ENCODE data around the gene COL4A4. TPM values are rescaled to one million over a fixed set of nuclear protein-coding genes. Genes with fewer than 3 reads are reported as not detected.

The COL4A4 gene
- total and polyA plus RNA-seq, 2 donors (not counting 3 experiments of a cell fraction or from before 2014, with no cell fraction given) = not detected

- FAIRE-seq (peak; percentile 75), DNase-seq (ENCODE audit: low read depth, low spot score) (peak; percentile 57)
- H3K9ac ChIP-seq (replicated peaks; ENCODE audit: extremely low read depth, insufficient read depth, low read length) = no peak overlapping the region
- no peak overlapping the region for H3K4me3 ChIP-seq (replicated peaks in 1 of 3; ENCODE audit: insufficient read depth in 1 of 3, low read depth in 1 of 3, low read length in 3 of 3)
- H3K36me3 ChIP-seq (ENCODE audit: control insufficient read depth in 2 of 2, extremely low read depth in 1 of 2, insufficient read depth in 2 of 2, low read length in 2 of 2) = no peaks in the 10 kb centered on the region
- no peak overlapping the region for H2AFZ ChIP-seq (ENCODE audit: low read depth, low read length)
- intact Hi-C loops (cut with micrococcal nuclease) = loop anchor here (1.0 to 2.0 kb wide), 4 partner anchors 182 to 1315 kb away; no protein-coding TSS in a partner anchor
- dilution Hi-C loops (cut with MboI; ENCODE audit: extremely low pct_ligation_motif_present, low sequenced_read_pairs) = no loop called here
- CTCF ChIA-PET = interaction anchor here (0.6 to 2.5 kb wide), 16 partner anchors 14 to 1322 kb away, joined by 3 to 52 read pairs (median 4); partner anchors contain the start of gene RHBDD1
- H3K4me2 ChIP-seq (ENCODE audit: insufficient read depth, low read length) = no peak overlapping the region
- H3K79me2 ChIP-seq (ENCODE audit: control insufficient read depth, insufficient read depth, low read length) = no peaks in the 10 kb centered on the region
- BruUV-seq (replicated peaks) = no TSS peak
- TF ChIP-seq FOS (IDR thresholded peaks at IDR 0.05; ENCODE audit: borderline replicate concordance, insufficient read depth, low read length) = no peak
- peak; percentile 32 to 42 for TF ChIP-seq CTCF (IDR thresholded peaks at IDR 0.05; ENCODE audit: extremely low read depth in 1 of 2, insufficient read depth in 1 of 2, low read depth in 1 of 2, low read length in 2 of 2)
- TF ChIP-seq JUN (IDR thresholded peaks at IDR 0.05; ENCODE audit: borderline replicate concordance, insufficient read depth, insufficient read length, low read depth) = no peak
- H4K20me1 ChIP-seq (replicated peaks; ENCODE audit: control insufficient read depth, extremely low read depth, insufficient read depth, low read length) = no peaks in the 10 kb centered on the region
- POLR2A ChIA-PET = no interaction called here
- H3K9me3 ChIP-seq (replicated peaks; ENCODE audit: control insufficient read depth, insufficient read depth, low read length) = no peaks in the 10 kb centered on the region
- no peaks in the 10 kb centered on the region for H3K27me3 ChIP-seq (ENCODE audit: control insufficient read depth in 2 of 2, insufficient read depth in 2 of 2, low read length in 2 of 2)
- no peaks in the 10 kb centered on the region for H3K9me1 ChIP-seq (replicated peaks; ENCODE audit: control insufficient read depth, extremely low read depth, insufficient read depth, low read length)
- H3K4me1 ChIP-seq (ENCODE audit: control insufficient read depth, extremely low read depth, insufficient read depth, low read length) = no peaks in the 10 kb centered on the region
- no peak overlapping the region for H3K27ac ChIP-seq (ENCODE audit: insufficient read depth, low read depth, low read length)
These were observed 179.0 kb downstream of the COL4A4 start for GRCh38 chr2:226984750-226985582.
